ENCODE data around the gene GALNT17.

GRCh38 chr7:71235253-71235652 lies 103.3 kb downstream of the GALNT17 start:
- TF ChIP-seq CTCF (IDR thresholded peaks at IDR 0.05) (no peak), POLR2A (IDR thresholded peaks at IDR 0.05) (no peak)

Measured in uterus (tissue), 2 donors.